Mesothelial cell of epicardium (in vitro differentiated cells): ENCODE measurements around the gene SAMD11. TPM values are rescaled to one million over a fixed set of nuclear protein-coding genes. Genes with fewer than 3 reads are reported as not detected.

Experiments used
- DNase-seq, 2 experiments: peaks; one replicate each; pipeline ENCODE4 v3.0.0; 2021; ENCODE audit warnings: low spot score in 2 of 2; ENCODE audit not compliant: unreplicated experiment in 2 of 2
- H3K27ac Mint-ChIP-seq: 2 replicates; pipeline ENCODE4 v1.8.0; 2021; ENCODE audit warnings: mixed read lengths
- H3K27me3 Mint-ChIP-seq: 2 replicates; pipeline ENCODE4 v1.8.0; 2021; ENCODE audit warnings: low read depth, mixed read lengths
- H3K36me3 Mint-ChIP-seq: 2 replicates; pipeline ENCODE4 v1.8.0; 2021; ENCODE audit warnings: mixed read lengths
- H3K4me1 Mint-ChIP-seq: 2 replicates; pipeline ENCODE4 v1.8.0; 2021; ENCODE audit warnings: mixed read lengths
- H3K4me3 Mint-ChIP-seq: 2 replicates; pipeline ENCODE4 v1.8.0; 2021; ENCODE audit warnings: mild to moderate bottlenecking, moderate library complexity, mixed read lengths
- H3K9me3 Mint-ChIP-seq: 2 replicates; pipeline ENCODE4 v1.8.0; 2021; ENCODE audit warnings: mixed read lengths
- CTCF ChIP-seq: fragments of 200-600 bp; sonication (generic); IDR thresholded peaks from one replicate; pipeline ENCODE4 v1.5.0; 2021; ENCODE audit warnings: antibody characterized with exemption; ENCODE audit not compliant: unreplicated experiment
- total RNA-seq: library from RNA; stranded (reverse); gene quantifications from 3 replicates; pipeline ENCODE4 v1.2.1, GENCODE V29; 2021

The SAMD11 gene
- total RNA-seq, 1 donor from 2014 or later: 313 TPM

GRCh38 chr1:961132-961669 is 37.5 kb downstream of the SAMD11 start:
- H3K4me3 Mint-ChIP-seq: peak overlapping the region; percentile 58
- H3K27me3 Mint-ChIP-seq: no peaks in the 10 kb centered on the region
- H3K9me3 Mint-ChIP-seq: no peaks in the 10 kb centered on the region
- no peak for DNase-seq
- H3K36me3 Mint-ChIP-seq: peaks cover 6% of the 10 kb centered on the region
- H3K4me1 Mint-ChIP-seq: peaks cover 11% of the 10 kb centered on the region
- TF ChIP-seq CTCF: no peak
- no peak overlapping the region for H3K27ac Mint-ChIP-seq

GRCh38 chr1:962381-963300 is 38.9 kb downstream of the SAMD11 start:
- peaks cover 2% of the 10 kb centered on the region for H3K36me3 Mint-ChIP-seq
- peaks cover 8% of the 10 kb centered on the region for H3K4me1 Mint-ChIP-seq
- TF ChIP-seq CTCF: no peak
- no peak for DNase-seq
- no peaks in the 10 kb centered on the region for H3K9me3 Mint-ChIP-seq
- H3K4me3 Mint-ChIP-seq: peak overlapping the region; percentile 55
- no peaks in the 10 kb centered on the region for H3K27me3 Mint-ChIP-seq
- H3K27ac Mint-ChIP-seq: no peak overlapping the region

- H3K4me1 Mint-ChIP-seq: peaks cover 3% of the 10 kb centered on the region
- no peak overlapping the region for H3K27ac Mint-ChIP-seq
- peak overlapping the region; percentile 36 for H3K4me3 Mint-ChIP-seq
- H3K36me3 Mint-ChIP-seq: peaks cover 2% of the 10 kb centered on the region
- DNase-seq: no peak
- H3K27me3 Mint-ChIP-seq: peaks cover 3% of the 10 kb centered on the region
- H3K9me3 Mint-ChIP-seq: no peaks in the 10 kb centered on the region
- no peak for TF ChIP-seq CTCF
Observed at GRCh38 chr1:963301-963651, 39.6 kb downstream of the SAMD11 start.

GRCh38 chr1:963746-964525 is 40.2 kb downstream of the SAMD11 start:
- Mint-ChIP-seq H3K27ac (no peak overlapping the region), H3K4me1 (no peaks in the 10 kb centered on the region), H3K4me3 (no peak overlapping the region), H3K9me3 (no peaks in the 10 kb centered on the region), H3K27me3 (peaks cover 9% of the 10 kb centered on the region), H3K36me3 (peaks cover 2% of the 10 kb centered on the region)
- TF ChIP-seq CTCF: no peak
- no peak for DNase-seq

GRCh38 chr1:964691-965525 is 41.2 kb downstream of the SAMD11 start:
- Mint-ChIP-seq H3K27me3 (peaks cover 17% of the 10 kb centered on the region), H3K4me3 (no peak overlapping the region), H3K9me3 (no peaks in the 10 kb centered on the region), H3K4me1 (no peaks in the 10 kb centered on the region), H3K27ac (no peak overlapping the region), H3K36me3 (peaks cover 2% of the 10 kb centered on the region)
- TF ChIP-seq CTCF: no peak
- no peak for DNase-seq
